GM18861 (cell line): ENCODE results near the gene MRM3.
"Not testable (repeated sequence)": the region's sequence is repeated elsewhere in the genome, so short reads cannot be mapped to it uniquely, and the experiment has no call there.

Source experiments
- ATAC-seq: cut with Tn5 transposase; IDR thresholded peaks from one replicate; pipeline ENCODE4 v1.9.1; 2021; ENCODE audit not compliant: unreplicated experiment

MRM3 gene

GRCh38 chr17:753418-753817, 28.7 kb upstream of the MRM3 start:
- ATAC-seq, result no peak

GRCh38 chr17:755319-755961, 26.7 kb upstream of the MRM3 start:
- ATAC-seq, result not testable (repeated sequence)

GRCh38 chr17:756010-756567, 26.1 kb upstream of the MRM3 start:
- not testable (repeated sequence) for ATAC-seq

- no peak for ATAC-seq
These were observed 22.2 kb upstream of the MRM3 start for GRCh38 chr17:759964-760363.

GRCh38 chr17:760371-760770, 21.8 kb upstream of the MRM3 start:
- ATAC-seq, result no peak

GRCh38 chr17:767076-767475, 15.1 kb upstream of the MRM3 start:
- ATAC-seq, result no peak

GRCh38 chr17:773016-773415, 9.1 kb upstream of the MRM3 start:
- ATAC-seq, result no peak

- no peak for ATAC-seq
These were observed 8.5 kb upstream of the MRM3 start for GRCh38 chr17:773467-774312.

GRCh38 chr17:774313-774584, 7.9 kb upstream of the MRM3 start:
- no peak for ATAC-seq

GRCh38 chr17:778096-778495, 4.1 kb upstream of the MRM3 start:
- no peak for ATAC-seq

GRCh38 chr17:784143-784542, 2.0 kb downstream of the MRM3 start:
- ATAC-seq, result no peak

GRCh38 chr17:785901-786300, 3.7 kb downstream of the MRM3 start:
- not testable (repeated sequence) for ATAC-seq

- ATAC-seq, result no peak
These were observed 5.6 kb downstream of the MRM3 start for GRCh38 chr17:787641-788221.

GRCh38 chr17:788551-788950, 6.4 kb downstream of the MRM3 start:
- no peak for ATAC-seq

- no peak for ATAC-seq
These were observed 7.1 kb downstream of the MRM3 start for GRCh38 chr17:789160-789840.

- ATAC-seq, result not testable (repeated sequence)
These were observed 8.0 kb downstream of the MRM3 start for GRCh38 chr17:789931-790873.

GRCh38 chr17:790874-791247, 8.7 kb downstream of the MRM3 start:
- ATAC-seq, result not testable (repeated sequence)

- ATAC-seq, result no peak
These were observed 9.7 kb downstream of the MRM3 start for GRCh38 chr17:791829-792228.

GRCh38 chr17:792277-792676, 10.1 kb downstream of the MRM3 start:
- no peak for ATAC-seq

- ATAC-seq, result no peak
These were observed 12.7 kb downstream of the MRM3 start for GRCh38 chr17:794876-795275.
